HEK293 (cell line): ENCODE results near the gene SFRP5.

Experiments
- CTCF ChIA-PET: fragments of 350-600 bp; formaldehyde crosslinking; extraction: SDS; loops from one replicate; lab custom pipeline; 2021; ENCODE audit warnings: antibody characterized with exemption; lab: Yijun Ruan, JAX
- POLR2A ChIA-PET: fragments of 300-600 bp; formaldehyde crosslinking; extraction: SDS; loops from one replicate; lab custom pipeline; 2020; ENCODE audit warnings: antibody characterized with exemption, inconsistent platforms; lab: Yijun Ruan, JAX
- H3K27ac ChIP-seq: fragments of 200-500 bp; sonication (Bioruptor generic); 2 replicates; pipeline ENCODE4 v1.5.1; 2014; ENCODE audit warnings: low read depth, low read length, control low read depth, inconsistent platforms; ENCODE audit errors: extremely low read depth
- H3K36me3 ChIP-seq, 2 experiments: fragments of 200-500 bp in 1 of 2; sonication (Bioruptor generic) in 1 of 2; 1 replicate in 1 of 2; 2 replicates in 1 of 2; pipeline ENCODE4 v1.5.1; 2014 to 2017; ENCODE audit warnings: inconsistent platforms in 2 of 2, low read length in 2 of 2; ENCODE audit not compliant: control insufficient read depth in 2 of 2, insufficient read depth in 1 of 2
- H3K4me1 ChIP-seq: fragments of 200-500 bp; sonication (Bioruptor generic); 2 replicates; pipeline ENCODE4 v1.5.1; 2014; ENCODE audit warnings: mild to moderate bottlenecking, low read length, inconsistent platforms; ENCODE audit not compliant: control insufficient read depth, insufficient read depth
- H3K4me3 ChIP-seq: 2 replicates; pipeline ENCODE4 v1.5.1; 2011; ENCODE audit warnings: low read depth, mild to moderate bottlenecking, control low read depth, low read length, moderate library complexity
- H3K9me3 ChIP-seq: fragments of 200-500 bp; sonication (Bioruptor generic); 2 replicates; pipeline ENCODE4 v1.5.1; 2014; ENCODE audit warnings: low read depth, low read length, inconsistent platforms; ENCODE audit not compliant: control insufficient read depth, insufficient read depth
- REPIN1 ChIP-seq: fragments of 450-650 bp; formaldehyde crosslinking; IDR thresholded peaks from 2 replicates; pipeline ENCODE4 v1.5.1; 2017; ENCODE audit warnings: missing biosample characterization, missing genetic modification characterization, low read depth
- SP7 ChIP-seq: fragments of 450-650 bp; formaldehyde crosslinking; IDR thresholded peaks from 2 replicates; pipeline ENCODE4 v1.5.1; 2016; ENCODE audit warnings: missing biosample characterization, missing genetic modification characterization
- YY1 ChIP-seq: fragments of 450-650 bp; formaldehyde crosslinking; IDR thresholded peaks from 2 replicates; pipeline ENCODE4 v1.5.1; 2018; ENCODE audit warnings: missing biosample characterization, missing genetic modification characterization
- ZBTB17 ChIP-seq: fragments of 450-650 bp; formaldehyde crosslinking; IDR thresholded peaks from 2 replicates; pipeline ENCODE4 v1.5.1; 2016; ENCODE audit warnings: missing biosample characterization, missing genetic modification characterization
- ZNF121 ChIP-seq: fragments of 450-650 bp; formaldehyde crosslinking; IDR thresholded peaks from 2 replicates; pipeline ENCODE4 v1.5.1; 2016; ENCODE audit warnings: missing biosample characterization, missing genetic modification characterization
- ZNF133 ChIP-seq: fragments of 450-650 bp; formaldehyde crosslinking; IDR thresholded peaks from 2 replicates; pipeline ENCODE4 v1.5.1; 2016; ENCODE audit warnings: missing biosample characterization, missing genetic modification characterization
- ZNF169 ChIP-seq: fragments of 450-650 bp; formaldehyde crosslinking; IDR thresholded peaks from 2 replicates; pipeline ENCODE4 v1.5.1; 2016; ENCODE audit warnings: missing biosample characterization, missing genetic modification characterization
- ZNF223 ChIP-seq: fragments of 450-650 bp; formaldehyde crosslinking; IDR thresholded peaks from 2 replicates; pipeline ENCODE4 v1.5.1; 2016; ENCODE audit warnings: missing biosample characterization, missing genetic modification characterization
- ZNF24 ChIP-seq: fragments of 450-650 bp; formaldehyde crosslinking; IDR thresholded peaks from 2 replicates; pipeline ENCODE4 v1.5.1; 2016; ENCODE audit warnings: missing biosample characterization, missing genetic modification characterization
- ZNF335 ChIP-seq: fragments of 450-650 bp; formaldehyde crosslinking; conservative IDR thresholded peaks from 2 replicates; pipeline ENCODE4 v1.5.1; 2016; ENCODE audit warnings: missing biosample characterization, missing genetic modification characterization
- ZNF518A ChIP-seq: fragments of 450-650 bp; formaldehyde crosslinking; conservative IDR thresholded peaks from 2 replicates; pipeline ENCODE4 v1.5.1; 2016; ENCODE audit warnings: low read depth, missing biosample characterization, missing genetic modification characterization
- ZNF561 ChIP-seq: fragments of 450-650 bp; IDR thresholded peaks from 2 replicates; pipeline ENCODE4 v1.5.1; 2018; ENCODE audit warnings: missing biosample characterization, missing genetic modification characterization, borderline replicate concordance
- ZNF580 ChIP-seq: fragments of 450-650 bp; formaldehyde crosslinking; IDR thresholded peaks from 2 replicates; pipeline ENCODE4 v1.5.1; 2016; ENCODE audit warnings: missing biosample characterization, missing genetic modification characterization
- ZNF777 ChIP-seq: fragments of 450-650 bp; formaldehyde crosslinking; IDR thresholded peaks from 2 replicates; pipeline ENCODE4 v1.5.1; 2017; ENCODE audit warnings: missing biosample characterization, missing genetic modification characterization, borderline replicate concordance
- ZNF785 ChIP-seq: fragments of 450-650 bp; formaldehyde crosslinking; IDR thresholded peaks from 2 replicates; pipeline ENCODE4 v1.5.1; 2016; ENCODE audit warnings: missing biosample characterization, missing genetic modification characterization
- ZSCAN16 ChIP-seq: fragments of 450-650 bp; formaldehyde crosslinking; IDR thresholded peaks from 2 replicates; pipeline ENCODE4 v1.5.1; 2016; ENCODE audit warnings: missing biosample characterization, missing genetic modification characterization
- ZSCAN4 ChIP-seq: fragments of 450-650 bp; formaldehyde crosslinking; IDR thresholded peaks from 2 replicates; pipeline ENCODE4 v1.5.1; 2017; ENCODE audit warnings: missing biosample characterization, missing genetic modification characterization

The SFRP5 gene

GRCh38 chr10:97736902-97737769, 34.7 kb downstream of the SFRP5 start, which contains the start of gene ZFYVE27 (continued):
- no peak for TF ChIP-seq ZSCAN4 (tag by site-specific recombination)
- TF ChIP-seq ZSCAN16 (tag by site-specific recombination) = peak; percentile 1; the same call in 1 of the 2 replicates
- TF ChIP-seq ZNF133 (tag by site-specific recombination) = no peak
- peak; percentile 48 for TF ChIP-seq ZNF580 (tag by site-specific recombination)
- no peak for TF ChIP-seq YY1 (tag by site-specific recombination)

- peak overlapping the region; percentile 59; the same call in 1 of the 2 replicates for H3K27ac ChIP-seq
- ChIA-PET POLR2A (interaction anchor here (0.6 to 2.3 kb wide), 23 partner anchors 8 to 379 kb away, joined by 3 to 30 read pairs (median 3); partner anchors contain the start of genes AVPI1 and MARVELD1), CTCF (interaction anchor here (0.6 to 15.2 kb wide), 9 partner anchors 10 to 304 kb away, joined by 3 to 487 read pairs (median 4); partner anchors contain the start of gene MARVELD1)
- 0 out of 2 replicates have a peak, but pooled peaks cover 2% of the 10 kb centered on the region for H3K4me1 ChIP-seq
- TF ChIP-seq ZNF335 (tag by site-specific recombination) (peak; percentile 94; the same call in 1 of the 2 replicates), ZBTB17 (tag by site-specific recombination) (no peak), ZNF24 (tag by site-specific recombination) (peak; percentile 68; the same call in 1 of the 2 replicates), ZNF121 (tag by site-specific recombination) (0 out of 2 replicates have a peak, but pooled peaks have one; percentile 6), ZNF777 (tag by site-specific recombination) (peak; percentile 27; the same call in 1 of the 2 replicates), ZNF785 (tag by site-specific recombination) (peak; percentile 77; the same call in 1 of the 2 replicates), ZSCAN16 (tag by site-specific recombination) (peak; percentile 77), ZNF561 (no peak; the same call in 1 of the 2 replicates), ZNF518A (tag by site-specific recombination) (peak; percentile 72), ZNF223 (no peak)
- H3K4me3 ChIP-seq = no peak overlapping the region
- peaks cover 4 to 31% of the 10 kb centered on the region in 2 experiments; a peak in 2 of 3 replicates for H3K36me3 ChIP-seq
- H3K9me3 ChIP-seq = no peaks in the 10 kb centered on the region
These were observed 35.3 kb downstream of the SFRP5 start for GRCh38 chr10:97736403-97736901.

- no peak overlapping the region for H3K27ac ChIP-seq
- no peak for TF ChIP-seq SP7
- no peak for TF ChIP-seq REPIN1 (tag by site-specific recombination)
- no peak for TF ChIP-seq ZNF169 (tag by site-specific recombination)
- CTCF ChIA-PET = interaction anchor here (0.7 to 15.2 kb wide), 6 partner anchors 23 to 136 kb away, joined by 3 to 487 read pairs (median 16); partner anchors contain the start of genes AVPI1 and MARVELD1
- H3K4me1 ChIP-seq = 0 out of 2 replicates have a peak, but pooled peaks cover 2% of the 10 kb centered on the region
- H3K4me3 ChIP-seq = no peak overlapping the region
- no peaks in the 10 kb centered on the region for H3K9me3 ChIP-seq
- POLR2A ChIA-PET = interaction anchor here (0.9 kb wide), 1 partner anchor 12 kb away, joined by 3 read pairs; no protein-coding TSS in a partner anchor
- peaks cover 2 to 8% of the 10 kb centered on the region in 2 experiments; a peak in 2 of 3 replicates for H3K36me3 ChIP-seq
These were observed 37.8 kb downstream of the SFRP5 start for GRCh38 chr10:97734021-97734420.
